GM23338 (cell line): Measurements from ENCODE around the gene BCAM. TPM values are rescaled to one million over a fixed set of nuclear protein-coding genes. Genes with fewer than 3 reads are reported as not detected.
A peak's percentile ranks its signal among the peaks of the same experiment; 100 is the strongest.

Source experiments
- ATAC-seq: fragments of 200-7000 bp; cut with Tn5 transposase; 3 replicates; pipeline ENCODE4 v1.9.1; 2020
- DNase-seq: peaks from one replicate; pipeline ENCODE4 v3.0.0-alpha.2; 2015; ENCODE audit warnings: low spot score
- H2AFZ ChIP-seq: fragments of 200-600 bp; sonication (generic); 2 replicates; pipeline ENCODE4 v1.8.0; 2016; ENCODE audit warnings: antibody characterized with exemption, mild to moderate bottlenecking, moderate library complexity
- H3F3A ChIP-seq: fragments of 200-600 bp; sonication (generic); replicated peaks from 2 replicates; pipeline ENCODE4 v1.8.0; 2017; ENCODE audit warnings: antibody characterized with exemption, mixed run types, low read depth
- H3K27ac ChIP-seq: fragments of 200-600 bp; sonication (generic); 2 replicates; pipeline ENCODE4 v1.6.1; 2016; ENCODE audit warnings: low read depth
- H3K27me3 ChIP-seq: fragments of 200-600 bp; sonication (generic); 2 replicates; pipeline ENCODE4 v1.8.0; 2016; ENCODE audit warnings: mild to moderate bottlenecking, mixed run types, moderate library complexity; ENCODE audit not compliant: insufficient read depth
- H3K36me3 ChIP-seq: fragments of 200-600 bp; sonication (generic); 2 replicates; pipeline ENCODE4 v1.8.0; 2016; ENCODE audit warnings: mild to moderate bottlenecking; ENCODE audit not compliant: insufficient read depth
- H3K4me1 ChIP-seq: fragments of 200-600 bp; sonication (generic); 2 replicates; pipeline ENCODE4 v1.8.0; 2016; ENCODE audit warnings: mild to moderate bottlenecking, moderate library complexity; ENCODE audit not compliant: insufficient read depth
- H3K4me2 ChIP-seq: fragments of 200-600 bp; sonication (generic); 2 replicates; pipeline ENCODE4 v1.7.1; 2017; ENCODE audit warnings: mixed run types
- H3K4me3 ChIP-seq: fragments of 200-600 bp; sonication (generic); 2 replicates; pipeline ENCODE4 v1.6.1; 2016; ENCODE audit warnings: mixed run types
- H3K79me2 ChIP-seq: fragments of 200-600 bp; sonication (generic); replicated peaks from 2 replicates; pipeline ENCODE4 v1.8.0; 2017; ENCODE audit warnings: mild to moderate bottlenecking; ENCODE audit not compliant: insufficient read depth
- H3K9me2 ChIP-seq: fragments of 200-600 bp; sonication (generic); 2 replicates; pipeline ENCODE4 v1.8.0; 2017; ENCODE audit not compliant: insufficient read depth
- H4K20me1 ChIP-seq: fragments of 200-600 bp; sonication (generic); replicated peaks from 2 replicates; pipeline ENCODE4 v1.8.0; 2017; ENCODE audit warnings: mild to moderate bottlenecking; ENCODE audit not compliant: insufficient read depth
- H3K27ac Mint-ChIP-seq: 2 replicates; pipeline ENCODE4 v1.8.0; 2020; ENCODE audit warnings: inconsistent platforms, mild to moderate bottlenecking, moderate library complexity, mixed read lengths
- H3K27me3 Mint-ChIP-seq: 3 replicates; pipeline ENCODE4 v1.8.0; 2022; ENCODE audit warnings: low read depth, mild to moderate bottlenecking, moderate library complexity, mixed read lengths, inconsistent platforms; ENCODE audit not compliant: insufficient read depth, poor library complexity
- H3K36me3 Mint-ChIP-seq: 3 replicates; pipeline ENCODE4 v1.8.0; 2021; ENCODE audit warnings: low read depth, mild to moderate bottlenecking, inconsistent platforms, moderate library complexity, mixed read lengths
- H3K4me1 Mint-ChIP-seq: 3 replicates; pipeline ENCODE4 v1.8.0; 2020; ENCODE audit warnings: mild to moderate bottlenecking, inconsistent platforms, mixed read lengths
- H3K4me3 Mint-ChIP-seq: 3 replicates; pipeline ENCODE4 v1.8.0; 2021; ENCODE audit warnings: moderate library complexity, mild to moderate bottlenecking, inconsistent platforms, mixed read lengths
- H3K9me3 Mint-ChIP-seq: 3 replicates; pipeline ENCODE4 v1.8.0; 2020; ENCODE audit warnings: moderate library complexity, mild to moderate bottlenecking, inconsistent platforms, mixed read lengths
- CREB1 ChIP-seq: fragments of 250-450 bp; sonication (Bioruptor Pico); IDR thresholded peaks from 2 replicates; pipeline ENCODE4 v1.5.0; 2020; ENCODE audit warnings: low read depth, mild to moderate bottlenecking, moderate library complexity
- EZH2 ChIP-seq: fragments of 200-600 bp; sonication (generic); IDR thresholded peaks from one replicate; pipeline ENCODE4 v1.8.0; 2017; ENCODE audit warnings: antibody characterized with exemption, mild to moderate bottlenecking, low read depth; ENCODE audit not compliant: unreplicated experiment
- NANOG ChIP-seq: IDR thresholded peaks from 2 replicates; pipeline ENCODE4 v1.6.1; 2016; ENCODE audit warnings: antibody characterized with exemption, borderline replicate concordance
- POLR2AphosphoS5 ChIP-seq: IDR thresholded peaks from 2 replicates; pipeline ENCODE4 v1.6.1; 2016; ENCODE audit warnings: antibody characterized with exemption, low read depth
- STAT1 ChIP-seq: IDR thresholded peaks from one replicate; pipeline ENCODE4 v1.6.1; 2016; ENCODE audit warnings: antibody characterized with exemption; ENCODE audit not compliant: unreplicated experiment
- ZNF331 ChIP-seq: fragments of 250-450 bp; sonication (Bioruptor Pico); IDR thresholded peaks from 2 replicates; pipeline ENCODE4 v1.5.0; 2020; ENCODE audit warnings: low read depth, mild to moderate bottlenecking, moderate library complexity
- polyA plus RNA-seq: library from polyadenylated mRNA; unstranded; fragments of >200 nt; fragmentation: Nextera tagmentation; extraction: Ambion mirVana; gene quantifications from 2 replicates; pipeline ENCODE4 v1.2.1, GENCODE V29; 2016
- total RNA-seq: library from RNA; depleted of rRNA; stranded (reverse); fragments of >200 nt; shearing (Covaris generic); gene quantifications from 2 replicates; pipeline ENCODE4 v1.2.3, GENCODE V29; 2014
- TF ChIP-seq, protein P1 (sequence below): IDR thresholded peaks from 2 replicates; pipeline ENCODE4 v1.6.1; 2016; ENCODE audit warnings: antibody characterized with exemption
- TF ChIP-seq, protein P2 (sequence below), 2 experiments: fragments of 200-600 bp in 1 of 2; sonication (generic) in 1 of 2; conservative IDR thresholded peaks; 2 replicates each; pipeline versions ENCODE4 v1.5.1 to v1.6.1; 2016 to 2017; ENCODE audit warnings: antibody characterized with exemption in 2 of 2, low read depth in 2 of 2, mild to moderate bottlenecking in 2 of 2, moderate library complexity in 1 of 2
- TF ChIP-seq, protein P3 (sequence below): IDR thresholded peaks from one replicate; pipeline ENCODE4 v1.6.1; 2018; ENCODE audit warnings: antibody characterized with exemption; ENCODE audit not compliant: unreplicated experiment

Gene BCAM
- total and polyA plus RNA-seq, 2 experiments from 2014 or later, result 33.3 to 100 TPM

DNA sequence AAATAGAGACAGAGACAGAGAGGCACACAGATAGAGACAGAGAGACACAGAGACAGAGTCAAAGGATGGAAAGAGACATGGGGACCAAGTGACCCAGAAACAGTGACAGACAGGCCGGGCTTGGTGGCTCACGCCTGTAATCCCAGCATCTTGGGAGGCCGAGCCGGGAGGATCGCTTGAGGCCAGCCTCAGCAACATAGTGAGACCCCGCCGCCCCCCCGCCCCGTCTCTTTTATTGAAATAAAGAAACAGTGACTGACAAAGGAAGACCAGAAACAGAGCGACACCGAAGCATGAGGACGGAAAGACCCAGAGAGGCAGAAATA, 36.3 kb downstream of the BCAM start (continued):
- TF ChIP-seq, protein P1, sequence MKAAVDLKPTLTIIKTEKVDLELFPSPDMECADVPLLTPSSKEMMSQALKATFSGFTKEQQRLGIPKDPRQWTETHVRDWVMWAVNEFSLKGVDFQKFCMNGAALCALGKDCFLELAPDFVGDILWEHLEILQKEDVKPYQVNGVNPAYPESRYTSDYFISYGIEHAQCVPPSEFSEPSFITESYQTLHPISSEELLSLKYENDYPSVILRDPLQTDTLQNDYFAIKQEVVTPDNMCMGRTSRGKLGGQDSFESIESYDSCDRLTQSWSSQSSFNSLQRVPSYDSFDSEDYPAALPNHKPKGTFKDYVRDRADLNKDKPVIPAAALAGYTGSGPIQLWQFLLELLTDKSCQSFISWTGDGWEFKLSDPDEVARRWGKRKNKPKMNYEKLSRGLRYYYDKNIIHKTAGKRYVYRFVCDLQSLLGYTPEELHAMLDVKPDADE, result no peak
- TF ChIP-seq NANOG, result no peak
- TF ChIP-seq, protein P2, sequence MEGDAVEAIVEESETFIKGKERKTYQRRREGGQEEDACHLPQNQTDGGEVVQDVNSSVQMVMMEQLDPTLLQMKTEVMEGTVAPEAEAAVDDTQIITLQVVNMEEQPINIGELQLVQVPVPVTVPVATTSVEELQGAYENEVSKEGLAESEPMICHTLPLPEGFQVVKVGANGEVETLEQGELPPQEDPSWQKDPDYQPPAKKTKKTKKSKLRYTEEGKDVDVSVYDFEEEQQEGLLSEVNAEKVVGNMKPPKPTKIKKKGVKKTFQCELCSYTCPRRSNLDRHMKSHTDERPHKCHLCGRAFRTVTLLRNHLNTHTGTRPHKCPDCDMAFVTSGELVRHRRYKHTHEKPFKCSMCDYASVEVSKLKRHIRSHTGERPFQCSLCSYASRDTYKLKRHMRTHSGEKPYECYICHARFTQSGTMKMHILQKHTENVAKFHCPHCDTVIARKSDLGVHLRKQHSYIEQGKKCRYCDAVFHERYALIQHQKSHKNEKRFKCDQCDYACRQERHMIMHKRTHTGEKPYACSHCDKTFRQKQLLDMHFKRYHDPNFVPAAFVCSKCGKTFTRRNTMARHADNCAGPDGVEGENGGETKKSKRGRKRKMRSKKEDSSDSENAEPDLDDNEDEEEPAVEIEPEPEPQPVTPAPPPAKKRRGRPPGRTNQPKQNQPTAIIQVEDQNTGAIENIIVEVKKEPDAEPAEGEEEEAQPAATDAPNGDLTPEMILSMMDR (conservative IDR thresholded peaks at IDR 0.05; ENCODE audit: low read depth in 2 of 2), result no peak
- no peak for TF ChIP-seq CREB1 (CRISPR knock-in tag)
- TF ChIP-seq POLR2AphosphoS5, result no peak
- TF ChIP-seq, protein P3, sequence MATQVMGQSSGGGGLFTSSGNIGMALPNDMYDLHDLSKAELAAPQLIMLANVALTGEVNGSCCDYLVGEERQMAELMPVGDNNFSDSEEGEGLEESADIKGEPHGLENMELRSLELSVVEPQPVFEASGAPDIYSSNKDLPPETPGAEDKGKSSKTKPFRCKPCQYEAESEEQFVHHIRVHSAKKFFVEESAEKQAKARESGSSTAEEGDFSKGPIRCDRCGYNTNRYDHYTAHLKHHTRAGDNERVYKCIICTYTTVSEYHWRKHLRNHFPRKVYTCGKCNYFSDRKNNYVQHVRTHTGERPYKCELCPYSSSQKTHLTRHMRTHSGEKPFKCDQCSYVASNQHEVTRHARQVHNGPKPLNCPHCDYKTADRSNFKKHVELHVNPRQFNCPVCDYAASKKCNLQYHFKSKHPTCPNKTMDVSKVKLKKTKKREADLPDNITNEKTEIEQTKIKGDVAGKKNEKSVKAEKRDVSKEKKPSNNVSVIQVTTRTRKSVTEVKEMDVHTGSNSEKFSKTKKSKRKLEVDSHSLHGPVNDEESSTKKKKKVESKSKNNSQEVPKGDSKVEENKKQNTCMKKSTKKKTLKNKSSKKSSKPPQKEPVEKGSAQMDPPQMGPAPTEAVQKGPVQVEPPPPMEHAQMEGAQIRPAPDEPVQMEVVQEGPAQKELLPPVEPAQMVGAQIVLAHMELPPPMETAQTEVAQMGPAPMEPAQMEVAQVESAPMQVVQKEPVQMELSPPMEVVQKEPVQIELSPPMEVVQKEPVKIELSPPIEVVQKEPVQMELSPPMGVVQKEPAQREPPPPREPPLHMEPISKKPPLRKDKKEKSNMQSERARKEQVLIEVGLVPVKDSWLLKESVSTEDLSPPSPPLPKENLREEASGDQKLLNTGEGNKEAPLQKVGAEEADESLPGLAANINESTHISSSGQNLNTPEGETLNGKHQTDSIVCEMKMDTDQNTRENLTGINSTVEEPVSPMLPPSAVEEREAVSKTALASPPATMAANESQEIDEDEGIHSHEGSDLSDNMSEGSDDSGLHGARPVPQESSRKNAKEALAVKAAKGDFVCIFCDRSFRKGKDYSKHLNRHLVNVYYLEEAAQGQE, result no peak
- no peak for TF ChIP-seq ZNF331 (CRISPR knock-in tag)
- TF ChIP-seq STAT1, result no peak
- TF ChIP-seq EZH2, result no peak

DNA sequence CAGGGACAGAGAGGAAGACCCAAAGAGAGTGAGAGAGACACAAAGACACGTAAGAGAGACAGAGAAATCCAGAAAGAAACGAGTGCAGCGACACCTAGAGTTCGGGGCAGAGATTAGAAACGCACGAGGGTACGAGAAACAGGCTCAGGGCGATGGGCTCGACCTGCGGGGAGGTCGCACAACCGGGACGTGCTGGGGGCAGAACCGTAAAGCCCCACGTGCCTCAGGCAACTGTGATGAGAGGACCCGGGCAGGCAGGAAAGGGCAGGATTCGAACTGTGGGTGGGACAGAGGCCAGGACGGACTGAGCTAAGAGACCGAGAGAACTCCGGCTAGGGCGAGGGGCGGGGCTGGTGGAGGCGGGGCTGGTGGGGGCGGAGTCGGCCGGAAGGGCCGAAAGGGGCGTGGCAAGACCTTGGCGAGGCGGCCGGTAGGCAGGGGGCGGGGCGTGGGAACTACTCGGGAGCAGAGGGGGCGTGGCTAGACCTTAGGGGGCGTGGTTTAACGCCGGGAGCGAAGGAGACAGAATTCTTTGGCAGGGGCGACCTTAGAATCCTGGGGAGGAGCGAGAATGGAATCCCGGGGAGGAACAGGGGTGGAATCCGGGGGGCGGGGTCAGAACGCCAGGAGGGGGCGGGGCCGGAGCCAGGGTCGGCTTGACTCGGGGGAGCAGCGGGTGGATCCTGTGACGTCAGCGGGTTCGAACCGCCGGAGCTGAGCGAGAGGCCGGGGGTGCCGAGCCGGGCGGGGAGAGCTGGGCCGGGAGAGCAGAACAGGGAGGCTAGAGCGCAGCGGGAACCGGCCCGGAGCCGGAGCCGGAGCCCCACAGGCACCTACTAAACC, 36.9 kb downstream of the BCAM start, which contains the start of gene NECTIN2:
Gene NECTIN2, plus strand, starts transcription at position 686 of the 843 bp plus-strand sequence. CDS start 229 bp downstream, outside the sequence.
- H3K9me2 ChIP-seq, result no peaks in the 10 kb centered on the region
- ATAC-seq, result peak; percentile 26
- peaks cover 18% of the 10 kb centered on the region; the same call in 2 of the 3 replicates for H3K36me3 Mint-ChIP-seq
- peak; percentile 99 for DNase-seq
- peaks cover 13% of the 10 kb centered on the region; the same call in 1 of the 2 replicates for H3K27me3 ChIP-seq
- TF ChIP-seq POLR2AphosphoS5 (peak; percentile 58), CREB1 (CRISPR knock-in tag) (peak; percentile 91), NANOG (no peak)
- TF ChIP-seq, protein P2 (conservative IDR thresholded peaks at IDR 0.05; ENCODE audit: low read depth in 2 of 2), result peak; percentile 90 to 92
- H3K27ac ChIP-seq, result peak within 1 kb of the TSS; percentile 100
- H3K79me2 ChIP-seq, result peaks cover 46% of the 10 kb centered on the region
- no peaks in the 10 kb centered on the region for H3K36me3 ChIP-seq
- peak within 1 kb of the TSS; percentile 97 for H3K27ac Mint-ChIP-seq
- peaks cover 21% of the 10 kb centered on the region for H4K20me1 ChIP-seq
- peak within 1 kb of the TSS; percentile 97 for H2AFZ ChIP-seq
- H3K4me1 ChIP-seq, result peaks cover 25% of the 10 kb centered on the region
- peaks cover 29% of the 10 kb centered on the region for H3K27me3 Mint-ChIP-seq
- H3K9me3 Mint-ChIP-seq, result peaks cover 3% of the 10 kb centered on the region; the same call in 2 of the 3 replicates
- H3K4me1 Mint-ChIP-seq, result peaks cover 21% of the 10 kb centered on the region
- peak within 1 kb of the TSS; percentile 99 for H3K4me3 ChIP-seq
- H3K4me2 ChIP-seq, result peak within 1 kb of the TSS; percentile 100
- peaks cover 22% of the 10 kb centered on the region for H3F3A ChIP-seq
- peak within 1 kb of the TSS; percentile 96 for H3K4me3 Mint-ChIP-seq
